K562 (cell line): ENCODE results near the gene NMT2.

Experiments used
- HMG20A ChIP-seq: fragments of 450-650 bp; formaldehyde crosslinking; conservative IDR thresholded peaks from 2 replicates; pipeline ENCODE4 v1.4.0; 2020; ENCODE audit warnings: mild to moderate bottlenecking, mixed read lengths
- KDM5B ChIP-seq: fragments of 200-600 bp; sonication (generic); IDR thresholded peaks from 2 replicates; pipeline ENCODE4 v1.6.1; 2012; ENCODE audit warnings: low read depth, mild to moderate bottlenecking, moderate library complexity, low read length, control low read depth, inconsistent platforms; ENCODE audit not compliant: insufficient replicate concordance
- KLF10 ChIP-seq: fragments of 250-450 bp; sonication (Bioruptor Pico); IDR thresholded peaks from 2 replicates; pipeline ENCODE4 v1.6.1; 2021; ENCODE audit warnings: matching md5 sums
- NCOR1 ChIP-seq: fragments of 450-650 bp; IDR thresholded peaks from 2 replicates; pipeline ENCODE4 v1.6.1; 2016; ENCODE audit warnings: mild to moderate bottlenecking, moderate library complexity
- NFYB ChIP-seq: IDR thresholded peaks from 2 replicates; pipeline ENCODE4 v1.6.1; 2011; ENCODE audit warnings: mild to moderate bottlenecking, moderate library complexity; ENCODE audit not compliant: insufficient read length; ENCODE audit errors: extremely low read depth
- POLR2AphosphoS5 ChIP-seq: IDR thresholded peaks from 2 replicates; pipeline ENCODE4 v1.6.1; 2011; ENCODE audit warnings: mild to moderate bottlenecking, low read depth, low read length, moderate library complexity; ENCODE audit not compliant: control insufficient read depth, insufficient read depth
- RAD21 ChIP-seq, 2 experiments: fragments of 250-450 bp in 1 of 2; fragments of 450-650 bp in 1 of 2; sonication (Bioruptor Pico) in 1 of 2; formaldehyde crosslinking in 1 of 2; IDR thresholded peaks in 1 of 2; conservative IDR thresholded peaks in 1 of 2; 2 replicates each; pipeline versions ENCODE4 v1.4.0 to v1.8.0; 2020 to 2022; ENCODE audit warnings: mild to moderate bottlenecking in 2 of 2, moderate library complexity in 1 of 2
- SIN3A ChIP-seq, 2 experiments: fragments of 150-350 bp in 1 of 2; IDR thresholded peaks; 2 replicates each; pipeline ENCODE4 v1.6.1; 2011 to 2016; ENCODE audit warnings: borderline replicate concordance in 2 of 2, low read depth in 2 of 2, low read length in 2 of 2, mild to moderate bottlenecking in 2 of 2, moderate library complexity in 2 of 2; ENCODE audit not compliant: control insufficient read depth in 1 of 2

DNA sequence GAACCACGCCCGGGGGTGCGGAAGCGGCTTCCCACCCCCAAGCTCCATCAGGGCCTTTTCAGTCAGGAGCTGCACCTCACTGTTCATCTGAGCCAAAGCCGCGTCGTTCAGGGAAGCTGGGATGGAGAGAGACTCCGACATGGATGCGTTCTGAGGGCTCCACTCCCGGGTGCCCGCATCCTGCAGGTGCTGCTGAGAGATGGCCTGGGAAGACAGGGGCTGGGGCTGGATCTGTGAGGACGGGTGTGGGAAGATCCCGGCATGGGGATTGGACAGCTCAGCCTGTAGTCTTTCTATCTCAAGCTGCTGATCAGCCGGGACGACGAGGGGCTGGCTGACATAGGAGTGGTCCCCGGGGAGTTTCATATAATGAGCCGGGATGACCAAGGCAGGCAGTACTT, 45.0 kb upstream of the NMT2 start:
- no peak for TF ChIP-seq RAD21 (CRISPR knock-in tag; conservative IDR thresholded peaks at IDR 0.05 in 1 of 2, IDR thresholded peaks at IDR 0.05 in 1 of 2)
- TF ChIP-seq HMG20A (CRISPR knock-in tag): no peak
- no peak for TF ChIP-seq SIN3A (IDR thresholded peaks at IDR 0.05; ENCODE audit: borderline replicate concordance in 2 of 2, control insufficient read depth in 1 of 2, low read depth in 2 of 2, low read length in 2 of 2)
- TF ChIP-seq KDM5B: no peak
- no peak for TF ChIP-seq KLF10 (CRISPR knock-in tag)
- no peak for TF ChIP-seq NFYB
- no peak for TF ChIP-seq POLR2AphosphoS5
- no peak for TF ChIP-seq NCOR1
